GM23338 (cell line): ENCODE data around the gene GBP7. TPM values are rescaled to one million over a fixed set of nuclear protein-coding genes. Genes with fewer than 3 reads are reported as not detected.

Experiments used
- ATAC-seq: fragments of 200-7000 bp; cut with Tn5 transposase; 3 replicates; pipeline ENCODE4 v1.9.1; 2020
- DNase-seq: peaks from one replicate; pipeline ENCODE4 v3.0.0-alpha.2; 2015; ENCODE audit warnings: low spot score
- H2AFZ ChIP-seq: fragments of 200-600 bp; sonication (generic); 2 replicates; pipeline ENCODE4 v1.8.0; 2016; ENCODE audit warnings: antibody characterized with exemption, mild to moderate bottlenecking, moderate library complexity
- H3F3A ChIP-seq: fragments of 200-600 bp; sonication (generic); replicated peaks from 2 replicates; pipeline ENCODE4 v1.8.0; 2017; ENCODE audit warnings: antibody characterized with exemption, mixed run types, low read depth
- H3K27ac ChIP-seq: fragments of 200-600 bp; sonication (generic); 2 replicates; pipeline ENCODE4 v1.6.1; 2016; ENCODE audit warnings: low read depth
- H3K27me3 ChIP-seq: fragments of 200-600 bp; sonication (generic); 2 replicates; pipeline ENCODE4 v1.8.0; 2016; ENCODE audit warnings: mild to moderate bottlenecking, mixed run types, moderate library complexity; ENCODE audit not compliant: insufficient read depth
- H3K36me3 ChIP-seq: fragments of 200-600 bp; sonication (generic); 2 replicates; pipeline ENCODE4 v1.8.0; 2016; ENCODE audit warnings: mild to moderate bottlenecking; ENCODE audit not compliant: insufficient read depth
- H3K4me1 ChIP-seq: fragments of 200-600 bp; sonication (generic); 2 replicates; pipeline ENCODE4 v1.8.0; 2016; ENCODE audit warnings: mild to moderate bottlenecking, moderate library complexity; ENCODE audit not compliant: insufficient read depth
- H3K4me2 ChIP-seq: fragments of 200-600 bp; sonication (generic); 2 replicates; pipeline ENCODE4 v1.7.1; 2017; ENCODE audit warnings: mixed run types
- H3K4me3 ChIP-seq: fragments of 200-600 bp; sonication (generic); 2 replicates; pipeline ENCODE4 v1.6.1; 2016; ENCODE audit warnings: mixed run types
- H3K79me2 ChIP-seq: fragments of 200-600 bp; sonication (generic); replicated peaks from 2 replicates; pipeline ENCODE4 v1.8.0; 2017; ENCODE audit warnings: mild to moderate bottlenecking; ENCODE audit not compliant: insufficient read depth
- H3K9me2 ChIP-seq: fragments of 200-600 bp; sonication (generic); 2 replicates; pipeline ENCODE4 v1.8.0; 2017; ENCODE audit not compliant: insufficient read depth
- H4K20me1 ChIP-seq: fragments of 200-600 bp; sonication (generic); replicated peaks from 2 replicates; pipeline ENCODE4 v1.8.0; 2017; ENCODE audit warnings: mild to moderate bottlenecking; ENCODE audit not compliant: insufficient read depth
- H3K27ac Mint-ChIP-seq: 2 replicates; pipeline ENCODE4 v1.8.0; 2020; ENCODE audit warnings: inconsistent platforms, mild to moderate bottlenecking, moderate library complexity, mixed read lengths
- H3K27me3 Mint-ChIP-seq: 3 replicates; pipeline ENCODE4 v1.8.0; 2022; ENCODE audit warnings: low read depth, mild to moderate bottlenecking, moderate library complexity, mixed read lengths, inconsistent platforms; ENCODE audit not compliant: insufficient read depth, poor library complexity
- H3K36me3 Mint-ChIP-seq: 3 replicates; pipeline ENCODE4 v1.8.0; 2021; ENCODE audit warnings: low read depth, mild to moderate bottlenecking, inconsistent platforms, moderate library complexity, mixed read lengths
- H3K4me1 Mint-ChIP-seq: 3 replicates; pipeline ENCODE4 v1.8.0; 2020; ENCODE audit warnings: mild to moderate bottlenecking, inconsistent platforms, mixed read lengths
- H3K4me3 Mint-ChIP-seq: 3 replicates; pipeline ENCODE4 v1.8.0; 2021; ENCODE audit warnings: moderate library complexity, mild to moderate bottlenecking, inconsistent platforms, mixed read lengths
- H3K9me3 Mint-ChIP-seq: 3 replicates; pipeline ENCODE4 v1.8.0; 2020; ENCODE audit warnings: moderate library complexity, mild to moderate bottlenecking, inconsistent platforms, mixed read lengths
- CREB1 ChIP-seq: fragments of 250-450 bp; sonication (Bioruptor Pico); IDR thresholded peaks from 2 replicates; pipeline ENCODE4 v1.5.0; 2020; ENCODE audit warnings: low read depth, mild to moderate bottlenecking, moderate library complexity
- CTCF ChIP-seq, 2 experiments: fragments of 200-600 bp in 1 of 2; sonication (generic) in 1 of 2; conservative IDR thresholded peaks; 2 replicates each; pipeline versions ENCODE4 v1.5.1 to v1.6.1; 2016 to 2017; ENCODE audit warnings: antibody characterized with exemption in 2 of 2, low read depth in 2 of 2, mild to moderate bottlenecking in 2 of 2, moderate library complexity in 1 of 2
- EZH2 ChIP-seq: fragments of 200-600 bp; sonication (generic); IDR thresholded peaks from one replicate; pipeline ENCODE4 v1.8.0; 2017; ENCODE audit warnings: antibody characterized with exemption, mild to moderate bottlenecking, low read depth; ENCODE audit not compliant: unreplicated experiment
- EZH2phosphoT487 ChIP-seq: fragments of 200-600 bp; sonication (generic); IDR thresholded peaks from one replicate; pipeline ENCODE4 v1.8.1; 2018; ENCODE audit warnings: antibody characterized with exemption; ENCODE audit not compliant: unreplicated experiment
- JUNB ChIP-seq: IDR thresholded peaks from one replicate; pipeline ENCODE4 v1.6.1; 2016; ENCODE audit warnings: antibody characterized with exemption; ENCODE audit not compliant: unreplicated experiment
- POLR2AphosphoS5 ChIP-seq: IDR thresholded peaks from 2 replicates; pipeline ENCODE4 v1.6.1; 2016; ENCODE audit warnings: antibody characterized with exemption, low read depth
- REST ChIP-seq: IDR thresholded peaks from one replicate; pipeline ENCODE4 v1.6.1; 2018; ENCODE audit warnings: antibody characterized with exemption; ENCODE audit not compliant: unreplicated experiment
- STAT1 ChIP-seq: IDR thresholded peaks from one replicate; pipeline ENCODE4 v1.6.1; 2016; ENCODE audit warnings: antibody characterized with exemption; ENCODE audit not compliant: unreplicated experiment
- ZNF114 ChIP-seq: fragments of 250-450 bp; sonication (Bioruptor Pico); IDR thresholded peaks from 2 replicates; pipeline ENCODE4 v1.5.0; 2020; ENCODE audit warnings: mild to moderate bottlenecking, moderate library complexity
- ZNF331 ChIP-seq: fragments of 250-450 bp; sonication (Bioruptor Pico); IDR thresholded peaks from 2 replicates; pipeline ENCODE4 v1.5.0; 2020; ENCODE audit warnings: low read depth, mild to moderate bottlenecking, moderate library complexity
- ZNF462 ChIP-seq: fragments of 250-450 bp; sonication (Bioruptor Pico); IDR thresholded peaks from 2 replicates; pipeline ENCODE4 v1.5.0; 2020; ENCODE audit warnings: mild to moderate bottlenecking, moderate library complexity
- polyA plus RNA-seq: library from polyadenylated mRNA; unstranded; fragments of >200 nt; fragmentation: Nextera tagmentation; extraction: Ambion mirVana; gene quantifications from 2 replicates; pipeline ENCODE4 v1.2.1, GENCODE V29; 2016
- total RNA-seq: library from RNA; depleted of rRNA; stranded (reverse); fragments of >200 nt; shearing (Covaris generic); gene quantifications from 2 replicates; pipeline ENCODE4 v1.2.3, GENCODE V29; 2014

Gene GBP7
- total and polyA plus RNA-seq, 2 experiments from 2014 or later, result not detected

GRCh38 chr1:89166705-89167104 is 9.1 kb downstream of the GBP7 start (continued):
- TF ChIP-seq ZNF462, result no peak

GRCh38 chr1:89165811-89166210 is 10.0 kb downstream of the GBP7 start:
- Mint-ChIP-seq H3K36me3 (no peaks in the 10 kb centered on the region), H3K9me3 (no peaks in the 10 kb centered on the region), H3K27ac (no peak overlapping the region), H3K27me3 (no peaks in the 10 kb centered on the region), H3K4me1 (no peaks in the 10 kb centered on the region), H3K4me3 (no peak overlapping the region)
- no peaks in the 10 kb centered on the region for H3K36me3 ChIP-seq
- no peak for TF ChIP-seq POLR2AphosphoS5
- no peak for TF ChIP-seq JUNB
- no peak for TF ChIP-seq CREB1
- TF ChIP-seq EZH2phosphoT487, result no peak
- H3F3A ChIP-seq, result no peaks in the 10 kb centered on the region
- no peaks in the 10 kb centered on the region for H3K79me2 ChIP-seq
- H4K20me1 ChIP-seq, result no peaks in the 10 kb centered on the region
- no peak overlapping the region for H3K4me2 ChIP-seq
- no peaks in the 10 kb centered on the region for H3K4me1 ChIP-seq
- no peak for ATAC-seq
- H3K9me2 ChIP-seq, result peaks cover 4% of the 10 kb centered on the region; the same call in 1 of the 2 replicates
- no peak overlapping the region for H3K4me3 ChIP-seq
- DNase-seq, result no peak
- H3K27ac ChIP-seq, result no peak overlapping the region
- H3K27me3 ChIP-seq, result no peaks in the 10 kb centered on the region
- H2AFZ ChIP-seq, result no peak overlapping the region

GRCh38 chr1:89151047-89151446 is 24.8 kb downstream of the GBP7 start:
- no peak overlapping the region for H2AFZ ChIP-seq
- no peak overlapping the region for H3K27ac ChIP-seq
- no peaks in the 10 kb centered on the region for H3F3A ChIP-seq
- H3K4me1 ChIP-seq, result no peaks in the 10 kb centered on the region
- H3K27me3 ChIP-seq, result no peaks in the 10 kb centered on the region
- no peak overlapping the region for H3K4me3 Mint-ChIP-seq
- H3K4me3 ChIP-seq, result no peak overlapping the region
- no peaks in the 10 kb centered on the region for H3K9me2 ChIP-seq
- no peaks in the 10 kb centered on the region for H3K4me1 Mint-ChIP-seq
- H3K79me2 ChIP-seq, result no peaks in the 10 kb centered on the region
- H3K9me3 Mint-ChIP-seq, result no peaks in the 10 kb centered on the region
- no peaks in the 10 kb centered on the region for H3K27me3 Mint-ChIP-seq
- DNase-seq (no peak), ATAC-seq (no peak)
- no peaks in the 10 kb centered on the region for H3K36me3 Mint-ChIP-seq
- H4K20me1 ChIP-seq, result no peaks in the 10 kb centered on the region
- H3K36me3 ChIP-seq, result no peaks in the 10 kb centered on the region
- H3K4me2 ChIP-seq, result no peak overlapping the region
- H3K27ac Mint-ChIP-seq, result no peak overlapping the region
- TF ChIP-seq STAT1 (no peak), ZNF114 (CRISPR knock-in tag) (no peak), ZNF331 (CRISPR knock-in tag) (no peak), CTCF (conservative IDR thresholded peaks at IDR 0.05; ENCODE audit: low read depth in 2 of 2) (no peak), REST (no peak), EZH2 (no peak)
